HepG2 (cell line): ENCODE results near the gene CHKB. TPM values are rescaled to one million over a fixed set of nuclear protein-coding genes. Genes with fewer than 3 reads are reported as not detected.

Source experiments
- CBX2 ChIP-seq, 2 experiments: fragments of 200-600 bp in 1 of 2; sonication (generic); formaldehyde crosslinking in 1 of 2; IDR thresholded peaks; 2 replicates each; pipeline versions ENCODE4 v1.7.0 to v1.8.1; 2018 to 2022; ENCODE audit warnings: low read depth in 2 of 2, low read length in 1 of 2, mild to moderate bottlenecking in 1 of 2, missing genetic modification reagents in 1 of 2
- ISL2 ChIP-seq: sonication (generic); formaldehyde crosslinking; IDR thresholded peaks from 2 replicates; pipeline ENCODE4 v1.5.0; 2020; ENCODE audit warnings: missing genetic modification reagents
- SP1 ChIP-seq, 2 experiments: fragments of 450-650 bp in 1 of 2; sonication (generic) in 1 of 2; formaldehyde crosslinking in 1 of 2; IDR thresholded peaks; 2 replicates each; pipeline versions ENCODE4 v1.4.0 to v1.6.1; 2016 to 2020; ENCODE audit warnings: missing genetic modification reagents in 1 of 2
- ZNF678 ChIP-seq: sonication (generic); formaldehyde crosslinking; IDR thresholded peaks from 2 replicates; pipeline ENCODE4 v1.4.0; 2020; ENCODE audit warnings: mild to moderate bottlenecking, missing genetic modification reagents
- polyA plus RNA-seq, 8 experiments: library from polyadenylated mRNA; depleted of rRNA in 3 of 8; stranded (reverse) in 7 of 8; unstranded in 1 of 8; fragments of >200 nt; fragmentation: Illumina TruSeq in 4 of 8; extraction: Trizol in 4 of 8; gene quantifications; 2 replicates each; pipeline versions ENCODE4 v1.2.1 to v1.2.3, GENCODE V29; 2011 to 2016; ENCODE audit warnings: low read depth in 4 of 8, missing spikeins in 1 of 8, mixed read lengths in 1 of 8; ENCODE audit not compliant: insufficient read depth in 1 of 8
- total RNA-seq, 5 experiments: library from RNA; depleted of rRNA; stranded (reverse); fragments of >200 nt; fragmentation: Illumina TruSeq; extraction: Trizol; gene quantifications; 2 replicates each; pipeline ENCODE4 v1.2.3, GENCODE V29; 2016; ENCODE audit warnings: low read depth in 1 of 5
- TF ChIP-seq, protein P1 (sequence below): sonication (generic); formaldehyde crosslinking; IDR thresholded peaks from 2 replicates; pipeline ENCODE4; 2020; ENCODE audit warnings: missing genetic modification reagents, mild to moderate bottlenecking, borderline replicate concordance
- TF ChIP-seq, protein P2 (sequence below): sonication (generic); formaldehyde crosslinking; IDR thresholded peaks from 2 replicates; pipeline ENCODE4 v1.4.0; 2020; ENCODE audit warnings: missing genetic modification reagents

CHKB gene
- total and polyA plus RNA-seq, 2 of the 13 experiments (the other 11 are each of a cell fraction or from before 2014, with no cell fraction given) = 24.5 to 42.7 TPM

DNA sequence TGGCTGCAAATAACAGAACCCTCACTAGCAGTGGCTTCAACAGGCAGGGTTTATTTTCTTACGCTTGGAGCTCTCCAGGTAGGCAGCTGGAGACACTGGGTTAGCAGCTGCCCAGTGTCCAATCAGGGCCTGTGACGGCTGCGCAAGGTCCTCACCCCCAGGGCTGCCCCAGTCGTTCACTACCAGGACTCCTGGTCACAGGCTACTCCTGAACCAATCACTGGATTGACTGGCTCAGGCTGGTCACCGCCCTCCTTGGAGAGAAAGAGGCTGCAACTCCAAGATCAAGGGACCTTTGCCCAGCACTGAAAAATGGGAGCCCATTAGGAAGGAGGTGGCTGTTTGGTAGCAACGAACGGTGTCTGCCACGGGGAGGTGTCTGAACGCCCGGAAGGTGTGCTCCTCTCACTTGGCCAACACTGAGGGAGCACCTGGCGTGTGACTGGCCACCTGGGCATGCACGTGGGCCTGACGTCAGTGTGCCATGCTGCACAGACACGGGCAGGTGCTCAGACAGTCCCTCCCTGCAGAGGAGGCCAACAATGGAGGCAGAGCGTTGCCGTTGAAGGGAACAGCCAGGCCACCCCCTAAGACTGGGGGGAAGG, 40.2 kb upstream of the CHKB start (continued):
- TF ChIP-seq, protein P1, sequence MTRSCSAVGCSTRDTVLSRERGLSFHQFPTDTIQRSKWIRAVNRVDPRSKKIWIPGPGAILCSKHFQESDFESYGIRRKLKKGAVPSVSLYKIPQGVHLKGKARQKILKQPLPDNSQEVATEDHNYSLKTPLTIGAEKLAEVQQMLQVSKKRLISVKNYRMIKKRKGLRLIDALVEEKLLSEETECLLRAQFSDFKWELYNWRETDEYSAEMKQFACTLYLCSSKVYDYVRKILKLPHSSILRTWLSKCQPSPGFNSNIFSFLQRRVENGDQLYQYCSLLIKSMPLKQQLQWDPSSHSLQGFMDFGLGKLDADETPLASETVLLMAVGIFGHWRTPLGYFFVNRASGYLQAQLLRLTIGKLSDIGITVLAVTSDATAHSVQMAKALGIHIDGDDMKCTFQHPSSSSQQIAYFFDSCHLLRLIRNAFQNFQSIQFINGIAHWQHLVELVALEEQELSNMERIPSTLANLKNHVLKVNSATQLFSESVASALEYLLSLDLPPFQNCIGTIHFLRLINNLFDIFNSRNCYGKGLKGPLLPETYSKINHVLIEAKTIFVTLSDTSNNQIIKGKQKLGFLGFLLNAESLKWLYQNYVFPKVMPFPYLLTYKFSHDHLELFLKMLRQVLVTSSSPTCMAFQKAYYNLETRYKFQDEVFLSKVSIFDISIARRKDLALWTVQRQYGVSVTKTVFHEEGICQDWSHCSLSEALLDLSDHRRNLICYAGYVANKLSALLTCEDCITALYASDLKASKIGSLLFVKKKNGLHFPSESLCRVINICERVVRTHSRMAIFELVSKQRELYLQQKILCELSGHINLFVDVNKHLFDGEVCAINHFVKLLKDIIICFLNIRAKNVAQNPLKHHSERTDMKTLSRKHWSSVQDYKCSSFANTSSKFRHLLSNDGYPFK = peak; percentile 64; the same call in 1 of the 2 replicates
- TF ChIP-seq SP1 (IDR thresholded peaks at IDR 0.05) = no peak
- TF ChIP-seq SP1 (CRISPR knock-in tag; IDR thresholded peaks at IDR 0.05) = no peak
- TF ChIP-seq ZNF678 (CRISPR knock-in tag) = no peak
- TF ChIP-seq CBX2 (IDR thresholded peaks at IDR 0.05; ENCODE audit: low read depth, low read length) = no peak
- no peak for TF ChIP-seq CBX2 (CRISPR knock-in tag; IDR thresholded peaks at IDR 0.05; ENCODE audit: low read depth)
- TF ChIP-seq, protein P2, sequence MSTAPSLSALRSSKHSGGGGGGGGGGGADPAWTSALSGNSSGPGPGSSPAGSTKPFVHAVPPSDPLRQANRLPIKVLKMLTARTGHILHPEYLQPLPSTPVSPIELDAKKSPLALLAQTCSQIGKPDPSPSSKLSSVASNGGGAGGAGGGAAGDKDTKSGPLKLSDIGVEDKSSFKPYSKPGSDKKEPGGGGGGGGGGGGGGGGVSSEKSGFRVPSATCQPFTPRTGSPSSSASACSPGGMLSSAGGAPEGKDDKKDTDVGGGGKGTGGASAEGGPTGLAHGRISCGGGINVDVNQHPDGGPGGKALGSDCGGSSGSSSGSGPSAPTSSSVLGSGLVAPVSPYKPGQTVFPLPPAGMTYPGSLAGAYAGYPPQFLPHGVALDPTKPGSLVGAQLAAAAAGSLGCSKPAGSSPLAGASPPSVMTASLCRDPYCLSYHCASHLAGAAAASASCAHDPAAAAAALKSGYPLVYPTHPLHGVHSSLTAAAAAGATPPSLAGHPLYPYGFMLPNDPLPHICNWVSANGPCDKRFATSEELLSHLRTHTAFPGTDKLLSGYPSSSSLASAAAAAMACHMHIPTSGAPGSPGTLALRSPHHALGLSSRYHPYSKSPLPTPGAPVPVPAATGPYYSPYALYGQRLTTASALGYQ (CRISPR knock-in tag) = no peak
- TF ChIP-seq ISL2 (CRISPR knock-in tag) = 0 out of 2 replicates have a peak, but pooled peaks have one; percentile 7
